HEK293 (cell line): ENCODE measurements around the gene TRIM28.
A peak's percentile ranks its signal among the peaks of the same experiment; 100 is the strongest.

Source experiments
- CTCF ChIA-PET: fragments of 350-600 bp; formaldehyde crosslinking; extraction: SDS; loops from one replicate; lab custom pipeline; 2021; ENCODE audit warnings: antibody characterized with exemption; lab: Yijun Ruan, JAX
- POLR2A ChIA-PET: fragments of 300-600 bp; formaldehyde crosslinking; extraction: SDS; loops from one replicate; lab custom pipeline; 2020; ENCODE audit warnings: antibody characterized with exemption, inconsistent platforms; lab: Yijun Ruan, JAX
- H3K27ac ChIP-seq: fragments of 200-500 bp; sonication (Bioruptor generic); 2 replicates; pipeline ENCODE4 v1.5.1; 2014; ENCODE audit warnings: low read depth, low read length, control low read depth, inconsistent platforms; ENCODE audit errors: extremely low read depth
- H3K36me3 ChIP-seq, 2 experiments: fragments of 200-500 bp in 1 of 2; sonication (Bioruptor generic) in 1 of 2; 1 replicate in 1 of 2; 2 replicates in 1 of 2; pipeline ENCODE4 v1.5.1; 2014 to 2017; ENCODE audit warnings: inconsistent platforms in 2 of 2, low read length in 2 of 2; ENCODE audit not compliant: control insufficient read depth in 2 of 2, insufficient read depth in 1 of 2
- H3K4me1 ChIP-seq: fragments of 200-500 bp; sonication (Bioruptor generic); 2 replicates; pipeline ENCODE4 v1.5.1; 2014; ENCODE audit warnings: mild to moderate bottlenecking, low read length, inconsistent platforms; ENCODE audit not compliant: control insufficient read depth, insufficient read depth
- H3K4me3 ChIP-seq: 2 replicates; pipeline ENCODE4 v1.5.1; 2011; ENCODE audit warnings: low read depth, mild to moderate bottlenecking, control low read depth, low read length, moderate library complexity
- H3K9me3 ChIP-seq: fragments of 200-500 bp; sonication (Bioruptor generic); 2 replicates; pipeline ENCODE4 v1.5.1; 2014; ENCODE audit warnings: low read depth, low read length, inconsistent platforms; ENCODE audit not compliant: control insufficient read depth, insufficient read depth
- HIC1 ChIP-seq: fragments of 450-650 bp; formaldehyde crosslinking; IDR thresholded peaks from 2 replicates; pipeline ENCODE4 v1.5.1; 2016; ENCODE audit warnings: missing biosample characterization, missing genetic modification characterization
- KLF9 ChIP-seq: fragments of 450-650 bp; formaldehyde crosslinking; IDR thresholded peaks from 2 replicates; pipeline ENCODE4 v1.5.1; 2016; ENCODE audit warnings: missing biosample characterization, missing genetic modification characterization, low read depth
- ZBTB17 ChIP-seq: fragments of 450-650 bp; formaldehyde crosslinking; IDR thresholded peaks from 2 replicates; pipeline ENCODE4 v1.5.1; 2016; ENCODE audit warnings: missing biosample characterization, missing genetic modification characterization
- ZBTB6 ChIP-seq: fragments of 450-650 bp; formaldehyde crosslinking; IDR thresholded peaks from 2 replicates; pipeline ENCODE4 v1.5.1; 2017; ENCODE audit warnings: missing biosample characterization, missing genetic modification characterization
- ZEB2 ChIP-seq: fragments of 450-650 bp; formaldehyde crosslinking; IDR thresholded peaks from 2 replicates; pipeline ENCODE4 v1.5.1; 2016; ENCODE audit warnings: missing biosample characterization, missing genetic modification characterization
- ZNF335 ChIP-seq: fragments of 450-650 bp; formaldehyde crosslinking; conservative IDR thresholded peaks from 2 replicates; pipeline ENCODE4 v1.5.1; 2016; ENCODE audit warnings: missing biosample characterization, missing genetic modification characterization
- ZNF350 ChIP-seq: fragments of 450-650 bp; formaldehyde crosslinking; IDR thresholded peaks from 2 replicates; pipeline ENCODE4 v1.5.0; 2017; ENCODE audit warnings: missing biosample characterization, mild to moderate bottlenecking, missing genetic modification characterization
- ZNF518A ChIP-seq: fragments of 450-650 bp; formaldehyde crosslinking; conservative IDR thresholded peaks from 2 replicates; pipeline ENCODE4 v1.5.1; 2016; ENCODE audit warnings: low read depth, missing biosample characterization, missing genetic modification characterization
- ZNF580 ChIP-seq: fragments of 450-650 bp; formaldehyde crosslinking; IDR thresholded peaks from 2 replicates; pipeline ENCODE4 v1.5.1; 2016; ENCODE audit warnings: missing biosample characterization, missing genetic modification characterization
- ZNF596 ChIP-seq: fragments of 450-650 bp; IDR thresholded peaks from 2 replicates; pipeline ENCODE4 v1.5.0; 2018; ENCODE audit warnings: missing biosample characterization, mild to moderate bottlenecking, missing genetic modification characterization, moderate library complexity
- ZNF660 ChIP-seq: fragments of 450-650 bp; IDR thresholded peaks from 2 replicates; pipeline ENCODE4 v1.5.1; 2018; ENCODE audit warnings: missing biosample characterization, mild to moderate bottlenecking, missing genetic modification characterization
- ZNF768 ChIP-seq: fragments of 450-650 bp; formaldehyde crosslinking; IDR thresholded peaks from 2 replicates; pipeline ENCODE4 v1.5.1; 2018; ENCODE audit warnings: missing biosample characterization, mild to moderate bottlenecking, missing genetic modification characterization
- ZXDB ChIP-seq: fragments of 450-650 bp; formaldehyde crosslinking; IDR thresholded peaks from 2 replicates; pipeline ENCODE4 v1.5.1; 2016; ENCODE audit warnings: missing biosample characterization, missing genetic modification characterization
- TF ChIP-seq, protein P1 (sequence below): fragments of 450-650 bp; formaldehyde crosslinking; IDR thresholded peaks from 2 replicates; pipeline ENCODE4 v1.5.0; 2017; ENCODE audit warnings: missing biosample characterization, missing genetic modification characterization, borderline replicate concordance
- TF ChIP-seq, protein P2 (sequence below): fragments of 450-650 bp; formaldehyde crosslinking; IDR thresholded peaks from 2 replicates; pipeline ENCODE4 v1.5.1; 2016; ENCODE audit warnings: missing biosample characterization, missing genetic modification characterization, borderline replicate concordance
- TF ChIP-seq, protein P3 (sequence below): sonication (generic); formaldehyde crosslinking; IDR thresholded peaks from 2 replicates; pipeline ENCODE4 v1.8.1; 2022; ENCODE audit warnings: mild to moderate bottlenecking, moderate library complexity, missing genetic modification reagents

The TRIM28 gene

GRCh38 chr19:58544591-58545285 is 874 bp downstream of the TRIM28 start:
- ChIA-PET CTCF (interaction anchor here (1.3 to 1.9 kb wide), 2 partner anchors 10 to 24 kb away, joined by 6 to 19 read pairs; partner anchors contain the start of genes CHMP2A and ZBTB45), POLR2A (interaction anchor here (0.6 to 4.4 kb wide), 26 partner anchors 9 to 362 kb away, joined by 3 to 128 read pairs (median 8); partner anchors contain the start of genes CHMP2A, MZF1, RPS5 and UBE2M)
- Histone ChIP-seq H3K4me1 (peaks cover 13% of the 10 kb centered on the region), H3K9me3 (no peaks in the 10 kb centered on the region), H3K27ac (peak overlapping the region; percentile 99), H3K4me3 (peak overlapping the region; percentile 67), H3K36me3 (peaks cover 17 to 49% of the 10 kb centered on the region in 2 experiments; a peak in 2 of 3 replicates)
- TF ChIP-seq ZNF660 (tag by site-specific recombination), result no peak
- TF ChIP-seq, protein P1, sequence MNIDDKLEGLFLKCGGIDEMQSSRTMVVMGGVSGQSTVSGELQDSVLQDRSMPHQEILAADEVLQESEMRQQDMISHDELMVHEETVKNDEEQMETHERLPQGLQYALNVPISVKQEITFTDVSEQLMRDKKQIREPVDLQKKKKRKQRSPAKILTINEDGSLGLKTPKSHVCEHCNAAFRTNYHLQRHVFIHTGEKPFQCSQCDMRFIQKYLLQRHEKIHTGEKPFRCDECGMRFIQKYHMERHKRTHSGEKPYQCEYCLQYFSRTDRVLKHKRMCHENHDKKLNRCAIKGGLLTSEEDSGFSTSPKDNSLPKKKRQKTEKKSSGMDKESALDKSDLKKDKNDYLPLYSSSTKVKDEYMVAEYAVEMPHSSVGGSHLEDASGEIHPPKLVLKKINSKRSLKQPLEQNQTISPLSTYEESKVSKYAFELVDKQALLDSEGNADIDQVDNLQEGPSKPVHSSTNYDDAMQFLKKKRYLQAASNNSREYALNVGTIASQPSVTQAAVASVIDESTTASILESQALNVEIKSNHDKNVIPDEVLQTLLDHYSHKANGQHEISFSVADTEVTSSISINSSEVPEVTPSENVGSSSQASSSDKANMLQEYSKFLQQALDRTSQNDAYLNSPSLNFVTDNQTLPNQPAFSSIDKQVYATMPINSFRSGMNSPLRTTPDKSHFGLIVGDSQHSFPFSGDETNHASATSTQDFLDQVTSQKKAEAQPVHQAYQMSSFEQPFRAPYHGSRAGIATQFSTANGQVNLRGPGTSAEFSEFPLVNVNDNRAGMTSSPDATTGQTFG, result no peak
- 0 out of 2 replicates have a peak, but pooled peaks have one; percentile 19 for TF ChIP-seq ZXDB (tag by site-specific recombination)
- peak; percentile 58 for TF ChIP-seq ZBTB6 (tag by site-specific recombination)
- no peak; the same call in 1 of the 2 replicates for TF ChIP-seq KLF9 (tag by site-specific recombination)
- TF ChIP-seq, protein P2, sequence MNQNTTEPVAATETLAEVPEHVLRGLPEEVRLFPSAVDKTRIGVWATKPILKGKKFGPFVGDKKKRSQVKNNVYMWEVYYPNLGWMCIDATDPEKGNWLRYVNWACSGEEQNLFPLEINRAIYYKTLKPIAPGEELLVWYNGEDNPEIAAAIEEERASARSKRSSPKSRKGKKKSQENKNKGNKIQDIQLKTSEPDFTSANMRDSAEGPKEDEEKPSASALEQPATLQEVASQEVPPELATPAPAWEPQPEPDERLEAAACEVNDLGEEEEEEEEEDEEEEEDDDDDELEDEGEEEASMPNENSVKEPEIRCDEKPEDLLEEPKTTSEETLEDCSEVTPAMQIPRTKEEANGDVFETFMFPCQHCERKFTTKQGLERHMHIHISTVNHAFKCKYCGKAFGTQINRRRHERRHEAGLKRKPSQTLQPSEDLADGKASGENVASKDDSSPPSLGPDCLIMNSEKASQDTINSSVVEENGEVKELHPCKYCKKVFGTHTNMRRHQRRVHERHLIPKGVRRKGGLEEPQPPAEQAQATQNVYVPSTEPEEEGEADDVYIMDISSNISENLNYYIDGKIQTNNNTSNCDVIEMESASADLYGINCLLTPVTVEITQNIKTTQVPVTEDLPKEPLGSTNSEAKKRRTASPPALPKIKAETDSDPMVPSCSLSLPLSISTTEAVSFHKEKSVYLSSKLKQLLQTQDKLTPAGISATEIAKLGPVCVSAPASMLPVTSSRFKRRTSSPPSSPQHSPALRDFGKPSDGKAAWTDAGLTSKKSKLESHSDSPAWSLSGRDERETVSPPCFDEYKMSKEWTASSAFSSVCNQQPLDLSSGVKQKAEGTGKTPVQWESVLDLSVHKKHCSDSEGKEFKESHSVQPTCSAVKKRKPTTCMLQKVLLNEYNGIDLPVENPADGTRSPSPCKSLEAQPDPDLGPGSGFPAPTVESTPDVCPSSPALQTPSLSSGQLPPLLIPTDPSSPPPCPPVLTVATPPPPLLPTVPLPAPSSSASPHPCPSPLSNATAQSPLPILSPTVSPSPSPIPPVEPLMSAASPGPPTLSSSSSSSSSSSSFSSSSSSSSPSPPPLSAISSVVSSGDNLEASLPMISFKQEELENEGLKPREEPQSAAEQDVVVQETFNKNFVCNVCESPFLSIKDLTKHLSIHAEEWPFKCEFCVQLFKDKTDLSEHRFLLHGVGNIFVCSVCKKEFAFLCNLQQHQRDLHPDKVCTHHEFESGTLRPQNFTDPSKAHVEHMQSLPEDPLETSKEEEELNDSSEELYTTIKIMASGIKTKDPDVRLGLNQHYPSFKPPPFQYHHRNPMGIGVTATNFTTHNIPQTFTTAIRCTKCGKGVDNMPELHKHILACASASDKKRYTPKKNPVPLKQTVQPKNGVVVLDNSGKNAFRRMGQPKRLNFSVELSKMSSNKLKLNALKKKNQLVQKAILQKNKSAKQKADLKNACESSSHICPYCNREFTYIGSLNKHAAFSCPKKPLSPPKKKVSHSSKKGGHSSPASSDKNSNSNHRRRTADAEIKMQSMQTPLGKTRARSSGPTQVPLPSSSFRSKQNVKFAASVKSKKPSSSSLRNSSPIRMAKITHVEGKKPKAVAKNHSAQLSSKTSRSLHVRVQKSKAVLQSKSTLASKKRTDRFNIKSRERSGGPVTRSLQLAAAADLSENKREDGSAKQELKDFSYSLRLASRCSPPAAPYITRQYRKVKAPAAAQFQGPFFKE (tag by site-specific recombination), result no peak
- TF ChIP-seq HIC1 (tag by site-specific recombination), result 0 out of 2 replicates have a peak, but pooled peaks have one; percentile 24
- TF ChIP-seq ZNF335, result no peak
- TF ChIP-seq ZNF580 (tag by site-specific recombination), result no peak
- TF ChIP-seq ZBTB17 (tag by site-specific recombination), result no peak
- TF ChIP-seq ZNF518A (tag by site-specific recombination), result no peak
- TF ChIP-seq, protein P3, sequence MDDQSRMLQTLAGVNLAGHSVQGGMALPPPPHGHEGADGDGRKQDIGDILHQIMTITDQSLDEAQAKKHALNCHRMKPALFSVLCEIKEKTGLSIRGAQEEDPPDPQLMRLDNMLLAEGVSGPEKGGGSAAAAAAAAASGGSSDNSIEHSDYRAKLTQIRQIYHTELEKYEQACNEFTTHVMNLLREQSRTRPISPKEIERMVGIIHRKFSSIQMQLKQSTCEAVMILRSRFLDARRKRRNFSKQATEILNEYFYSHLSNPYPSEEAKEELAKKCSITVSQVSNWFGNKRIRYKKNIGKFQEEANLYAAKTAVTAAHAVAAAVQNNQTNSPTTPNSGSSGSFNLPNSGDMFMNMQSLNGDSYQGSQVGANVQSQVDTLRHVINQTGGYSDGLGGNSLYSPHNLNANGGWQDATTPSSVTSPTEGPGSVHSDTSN, result 0 out of 2 replicates have a peak, but pooled peaks have one; percentile 2
- no peak for TF ChIP-seq ZNF350 (tag by site-specific recombination)
- no peak for TF ChIP-seq ZNF768
- no peak for TF ChIP-seq ZNF596 (tag by site-specific recombination)
- TF ChIP-seq ZEB2 (tag by site-specific recombination), result no peak
